GM12875 (cell line): ENCODE measurements around the gene MEG3.

Source experiments
- H3K4me3 ChIP-seq: one replicate; pipeline ENCODE4 v1.5.1; 2011; ENCODE audit warnings: low read depth, low read length, control low read depth
- TF ChIP-seq, protein P1 (sequence below): IDR thresholded peaks from 2 replicates; pipeline ENCODE4 v1.5.1; 2011; ENCODE audit warnings: low read depth, mild to moderate bottlenecking, control low read depth, inconsistent platforms, low read length, moderate library complexity, borderline replicate concordance; ENCODE audit not compliant: insufficient read depth

MEG3 gene

DNA sequence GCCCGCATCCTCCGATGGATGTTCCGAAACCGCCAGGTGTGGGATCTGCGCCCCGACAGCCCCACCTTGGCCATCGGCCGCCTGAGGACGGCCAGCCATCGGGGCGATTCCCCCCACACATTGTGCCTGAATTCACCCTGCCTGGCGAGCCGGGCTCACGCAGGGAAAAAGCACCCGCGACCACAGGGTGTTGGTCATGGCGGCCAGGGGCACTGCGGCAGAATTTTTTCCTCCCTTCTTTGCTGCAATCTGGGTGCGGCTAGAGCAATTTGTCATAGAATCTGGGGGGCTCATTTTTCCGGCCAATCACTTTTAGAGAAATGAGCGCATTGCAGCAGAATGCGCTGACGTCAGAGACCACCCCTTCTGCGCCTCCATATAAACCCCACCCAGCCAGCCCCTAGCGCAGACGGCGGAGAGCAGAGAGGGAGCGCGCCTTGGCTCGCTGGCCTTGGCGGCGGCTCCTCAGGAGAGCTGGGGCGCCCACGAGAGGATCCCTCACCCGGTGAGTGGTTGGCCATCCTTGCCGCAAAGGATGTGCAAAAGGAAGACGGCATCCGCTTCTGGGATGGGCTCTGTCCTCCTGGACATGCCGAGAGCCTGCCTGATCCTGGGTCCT is at the start of gene MEG3:
MEG3 (plus strand) TSS at position 406 of the 619 bp plus-strand sequence.
- no peak within 1 kb of the TSS for H3K4me3 ChIP-seq
- TF ChIP-seq, protein P1, sequence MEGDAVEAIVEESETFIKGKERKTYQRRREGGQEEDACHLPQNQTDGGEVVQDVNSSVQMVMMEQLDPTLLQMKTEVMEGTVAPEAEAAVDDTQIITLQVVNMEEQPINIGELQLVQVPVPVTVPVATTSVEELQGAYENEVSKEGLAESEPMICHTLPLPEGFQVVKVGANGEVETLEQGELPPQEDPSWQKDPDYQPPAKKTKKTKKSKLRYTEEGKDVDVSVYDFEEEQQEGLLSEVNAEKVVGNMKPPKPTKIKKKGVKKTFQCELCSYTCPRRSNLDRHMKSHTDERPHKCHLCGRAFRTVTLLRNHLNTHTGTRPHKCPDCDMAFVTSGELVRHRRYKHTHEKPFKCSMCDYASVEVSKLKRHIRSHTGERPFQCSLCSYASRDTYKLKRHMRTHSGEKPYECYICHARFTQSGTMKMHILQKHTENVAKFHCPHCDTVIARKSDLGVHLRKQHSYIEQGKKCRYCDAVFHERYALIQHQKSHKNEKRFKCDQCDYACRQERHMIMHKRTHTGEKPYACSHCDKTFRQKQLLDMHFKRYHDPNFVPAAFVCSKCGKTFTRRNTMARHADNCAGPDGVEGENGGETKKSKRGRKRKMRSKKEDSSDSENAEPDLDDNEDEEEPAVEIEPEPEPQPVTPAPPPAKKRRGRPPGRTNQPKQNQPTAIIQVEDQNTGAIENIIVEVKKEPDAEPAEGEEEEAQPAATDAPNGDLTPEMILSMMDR: no peak

DNA sequence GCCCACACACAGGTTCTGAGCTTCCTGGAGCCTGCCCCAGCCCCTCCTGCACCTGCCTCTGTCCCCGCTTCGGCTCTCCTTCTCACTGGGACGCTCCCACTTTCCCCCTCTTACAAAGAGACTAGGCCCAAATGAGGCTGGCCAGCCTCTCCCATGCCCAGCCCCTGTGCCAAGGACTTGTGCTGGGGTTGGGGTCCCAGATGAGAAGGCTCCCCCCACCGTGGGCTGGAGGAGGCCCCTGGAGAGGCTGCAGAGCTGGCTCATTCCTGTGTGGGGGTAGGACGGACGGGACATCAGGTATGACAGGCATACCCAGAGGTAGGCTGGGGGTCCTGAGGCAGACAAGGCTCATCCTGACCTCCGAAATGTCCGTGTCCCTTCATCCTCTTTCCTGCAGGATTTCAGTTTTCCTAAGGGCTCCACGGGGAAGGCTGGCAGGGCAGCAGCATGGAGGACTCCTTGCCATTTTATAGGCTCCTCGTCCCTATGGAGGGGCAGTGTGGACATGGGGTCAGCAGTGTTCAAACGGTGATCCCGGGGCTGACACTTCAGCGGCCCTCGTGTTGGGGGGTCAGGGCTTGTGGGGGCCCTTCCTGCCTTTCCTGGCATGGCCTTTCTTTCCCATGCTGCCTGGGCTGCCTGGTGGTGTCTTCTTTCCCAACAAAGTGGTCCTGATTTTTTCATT is 49.1 kb upstream of the MEG3 start:
- no peak overlapping the region for H3K4me3 ChIP-seq
- TF ChIP-seq, protein P1: no peak

DNA sequence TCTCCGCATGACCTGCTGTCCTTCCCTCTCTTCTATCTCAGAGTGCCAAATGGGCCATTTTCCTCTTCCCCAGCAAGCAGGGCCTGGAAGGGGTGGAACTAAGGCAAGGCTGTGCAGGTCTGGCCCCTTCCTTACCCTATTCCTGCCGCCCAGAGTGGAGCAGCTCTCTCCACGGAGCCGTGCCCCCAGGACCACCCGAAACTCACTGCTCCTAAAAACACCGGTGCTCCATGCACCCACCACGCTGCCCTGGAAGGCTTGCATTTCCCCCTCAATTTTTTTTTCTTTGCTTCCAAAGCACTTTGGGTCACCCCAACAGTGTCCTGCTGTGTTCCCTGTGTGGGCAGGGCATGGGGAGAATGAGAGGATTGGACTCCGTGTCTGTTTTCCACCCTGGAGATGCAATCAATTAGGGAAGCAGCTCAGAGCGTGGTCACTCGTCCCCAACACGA is 48.5 kb upstream of the MEG3 start:
- no peak overlapping the region for H3K4me3 ChIP-seq
- TF ChIP-seq, protein P1: no peak

DNA sequence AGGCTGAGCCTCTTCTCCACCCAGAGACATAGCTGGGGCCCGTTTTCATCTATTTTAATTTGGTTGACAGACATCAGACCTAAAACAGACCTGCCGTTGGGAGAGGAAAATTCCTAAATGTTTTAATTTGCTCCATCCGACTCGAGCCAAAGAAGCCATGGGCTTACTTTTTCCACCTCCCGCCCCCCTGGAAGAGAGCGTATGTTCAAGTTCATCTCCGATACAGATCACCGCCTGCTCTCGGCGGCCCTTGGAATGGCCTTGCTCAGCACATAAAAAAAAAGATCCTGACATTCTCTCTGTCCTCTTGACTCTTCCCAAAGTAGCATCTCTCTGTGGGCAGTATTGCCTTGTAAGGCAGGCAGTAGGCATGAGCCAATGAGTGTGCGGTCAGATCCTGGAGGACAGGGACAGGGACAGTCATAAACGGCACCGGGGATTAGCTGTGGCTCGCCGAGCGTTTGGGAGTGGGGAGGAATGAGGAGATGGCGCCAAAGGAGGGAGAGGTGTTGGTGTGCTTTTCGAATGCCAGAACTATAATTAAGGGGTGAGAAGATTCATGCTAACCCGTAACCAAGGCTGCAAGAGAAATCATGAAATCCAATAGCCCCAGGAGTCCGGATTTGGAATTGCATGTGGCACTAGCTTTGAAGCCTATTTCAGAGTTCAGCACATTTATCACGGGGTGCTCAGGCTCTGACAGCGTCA is 47.9 kb upstream of the MEG3 start:
- H3K4me3 ChIP-seq: no peak overlapping the region
- TF ChIP-seq, protein P1: no peak

DNA sequence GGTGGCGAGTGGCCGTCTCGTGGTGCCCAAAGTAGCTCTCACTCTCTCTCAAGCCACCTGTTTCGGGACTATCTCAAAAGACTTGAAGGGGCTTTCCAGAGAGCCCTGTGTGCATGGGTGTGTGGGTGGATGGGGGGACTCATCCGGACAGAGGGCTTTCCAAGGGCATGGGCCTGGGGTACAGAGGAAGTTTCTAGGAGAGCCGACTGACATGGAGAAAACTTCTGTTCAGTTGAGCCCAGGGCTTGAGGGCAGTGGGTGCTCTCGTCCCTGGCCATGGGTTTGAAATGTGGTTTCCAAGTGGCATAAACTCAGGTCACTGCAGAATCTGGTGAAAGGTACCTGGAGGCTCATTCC is 47.4 kb upstream of the MEG3 start:
- H3K4me3 ChIP-seq: no peak overlapping the region
- TF ChIP-seq, protein P1: no peak

DNA sequence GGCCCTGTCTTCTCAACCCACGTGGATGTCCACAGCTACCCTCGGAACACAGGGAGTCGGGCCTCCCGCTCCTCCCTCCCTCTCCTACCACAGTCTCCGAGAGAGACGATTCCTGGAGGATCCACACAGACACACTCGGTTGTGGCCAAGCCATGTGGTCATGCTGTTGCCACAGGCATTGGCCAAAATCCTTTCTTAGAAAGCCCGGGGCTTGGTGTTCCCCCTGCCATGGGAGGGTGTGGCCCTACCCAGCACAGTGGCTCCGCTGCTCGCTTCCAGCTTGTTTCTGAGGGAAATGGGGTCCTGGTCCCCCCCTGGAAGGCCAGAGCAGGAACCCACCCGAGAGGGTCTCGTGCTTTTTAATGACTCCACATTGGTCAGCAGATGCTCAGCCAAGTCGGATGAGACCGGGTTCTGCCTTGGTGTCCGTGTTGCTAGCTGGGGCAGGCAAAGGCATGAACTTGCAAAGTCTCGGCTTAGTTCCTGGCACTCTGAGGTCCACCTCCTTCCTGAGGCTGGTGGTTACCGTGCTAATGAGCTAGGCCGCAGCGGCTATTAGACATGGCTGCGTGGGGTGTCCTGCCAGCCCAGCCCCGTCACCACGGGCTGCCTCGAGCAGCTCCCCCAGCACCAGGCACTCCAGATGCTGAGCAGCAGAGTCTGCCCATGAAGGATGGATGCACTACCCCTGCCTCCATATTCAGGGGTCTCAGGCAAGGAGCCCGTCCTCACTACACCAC is 46.8 kb upstream of the MEG3 start:
- TF ChIP-seq, protein P1: no peak
- no peak overlapping the region for H3K4me3 ChIP-seq

DNA sequence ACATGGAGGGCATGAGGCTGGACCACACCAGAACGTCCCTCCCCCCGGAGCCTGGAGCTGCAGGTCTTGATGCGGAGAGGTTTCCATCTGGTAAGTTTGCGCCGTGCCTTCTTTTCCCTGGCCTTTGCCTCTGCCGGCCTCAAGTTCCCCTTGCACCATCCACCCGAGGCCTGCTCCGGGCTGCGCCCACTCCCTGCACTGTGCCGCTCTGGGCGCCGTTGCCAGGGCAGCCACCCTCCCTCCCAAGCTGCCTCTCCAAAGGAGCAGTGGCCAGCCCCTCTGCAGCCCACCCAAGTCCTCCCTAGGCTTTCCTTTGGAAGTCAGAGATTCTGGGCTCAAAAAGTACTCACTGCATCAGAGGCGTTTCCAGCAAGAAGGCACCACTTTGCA is 46.2 kb upstream of the MEG3 start:
- TF ChIP-seq, protein P1: no peak
- H3K4me3 ChIP-seq: no peak overlapping the region
